NOMO-1 (cell line): ENCODE measurements around the gene ABCG4.
"Not testable (repeated sequence)": the region's sequence is repeated elsewhere in the genome, so short reads cannot be mapped to it uniquely, and the experiment has no call there.

Experiments
- DNase-seq, 2 experiments: peaks; one replicate each; lab custom pipeline; 2025; ENCODE audit not compliant: unreplicated experiment in 2 of 2; lab: John Stamatoyannopoulos, UW

Gene ABCG4

GRCh38 chr11:119152604-119153003, 3.8 kb downstream of the ABCG4 start:
- no peak for DNase-seq

DNA sequence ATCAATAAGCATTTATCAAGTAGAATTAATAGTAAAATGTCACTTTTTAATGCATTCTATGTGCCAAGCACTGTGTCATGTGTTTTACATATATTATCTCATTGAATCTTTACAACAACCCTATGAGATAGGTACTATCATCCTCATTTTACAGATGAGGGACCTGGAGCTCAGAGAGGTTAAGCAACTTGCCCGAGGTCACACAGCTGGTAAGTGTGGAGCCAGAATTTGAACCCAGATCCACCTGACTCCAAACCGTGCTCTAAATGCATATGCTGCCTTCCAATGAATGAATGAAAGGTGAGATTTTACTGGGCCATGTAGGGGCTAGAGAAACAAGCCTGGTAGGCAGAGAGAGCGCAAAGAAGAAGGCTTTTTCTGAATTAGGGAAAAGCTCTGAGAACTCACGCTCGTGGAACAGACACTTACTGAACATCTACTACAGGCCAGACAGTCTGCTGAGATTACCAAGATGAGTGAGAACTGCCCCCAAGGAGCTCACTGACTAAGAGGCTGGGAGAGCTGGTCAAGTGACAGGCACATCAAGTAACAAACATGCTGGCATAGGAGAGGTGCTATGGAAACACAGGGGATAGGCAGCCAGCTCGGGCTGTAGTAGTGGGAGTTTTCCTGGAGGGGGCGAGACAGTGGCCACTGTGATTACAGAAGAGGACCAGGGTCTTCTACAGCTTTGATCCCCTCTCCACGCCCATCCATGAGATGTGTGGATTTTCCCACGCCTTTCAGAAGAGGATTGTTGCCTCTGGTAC, 4.4 kb downstream of the ABCG4 start:
- no peak for DNase-seq

DNA sequence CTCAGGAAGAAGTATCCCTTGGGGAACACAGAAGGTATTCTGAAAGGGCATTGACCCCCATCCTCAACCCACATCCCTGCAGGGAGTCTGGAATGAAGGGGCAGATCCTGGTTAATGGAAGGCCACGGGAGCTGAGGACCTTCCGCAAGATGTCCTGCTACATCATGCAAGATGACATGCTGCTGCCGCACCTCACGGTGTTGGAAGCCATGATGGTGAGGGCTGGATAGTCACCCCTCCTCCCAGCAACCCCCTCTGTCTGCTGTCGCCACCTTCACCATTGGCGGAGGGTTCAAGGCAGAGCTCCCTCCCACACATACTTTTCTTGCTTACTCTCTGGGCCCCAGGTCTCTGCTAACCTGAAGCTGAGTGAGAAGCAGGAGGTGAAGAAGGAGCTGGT, 5.3 kb downstream of the ABCG4 start:
- DNase-seq = no peak

- peak; percentile 6 to 14 for DNase-seq
Measured at GRCh38 chr11:119155733-119156492, 7.1 kb downstream of the ABCG4 start.

GRCh38 chr11:119156496-119156895, 7.6 kb downstream of the ABCG4 start:
- DNase-seq = no peak

DNA sequence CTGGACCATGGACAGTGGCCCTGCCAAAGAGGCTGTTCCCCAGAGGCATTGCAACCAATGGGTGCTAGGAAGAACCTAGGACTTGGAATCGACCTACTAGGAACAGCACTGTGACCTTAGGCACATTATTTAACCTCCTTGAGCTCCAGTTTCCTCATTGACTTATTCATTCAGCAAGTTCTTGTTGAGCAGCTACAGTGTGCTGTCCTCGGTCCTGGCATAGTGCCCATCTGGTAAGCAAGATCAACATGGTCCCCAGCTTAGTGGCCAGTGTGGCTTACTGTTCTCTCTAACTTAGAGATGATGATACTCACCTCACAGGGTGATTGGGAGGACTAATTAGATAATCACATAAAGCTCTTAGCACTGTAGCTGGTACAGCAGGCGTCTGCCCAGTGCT, 8.2 kb downstream of the ABCG4 start:
- no peak for DNase-seq

GRCh38 chr11:119158467-119158866, 9.6 kb downstream of the ABCG4 start:
- DNase-seq = no peak

DNA sequence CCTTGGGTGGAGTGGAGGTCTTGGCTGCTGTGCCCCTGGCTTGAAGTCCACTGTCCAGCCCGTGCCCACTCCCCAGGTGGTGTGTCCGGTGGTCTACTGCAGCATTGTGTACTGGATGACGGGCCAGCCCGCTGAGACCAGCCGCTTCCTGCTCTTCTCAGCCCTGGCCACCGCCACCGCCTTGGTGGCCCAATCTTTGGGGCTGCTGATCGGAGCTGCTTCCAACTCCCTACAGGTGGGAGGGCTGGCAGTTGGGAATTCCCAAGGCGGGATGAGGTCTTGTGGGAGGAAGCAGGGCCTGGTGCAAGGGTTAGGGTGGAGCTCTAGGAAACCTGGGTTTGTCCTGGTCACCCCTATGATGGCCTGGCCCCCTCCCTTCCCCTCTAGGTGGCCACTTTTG, 11.3 kb downstream of the ABCG4 start:
- no peak for DNase-seq

GRCh38 chr11:119161871-119162270, 13.0 kb downstream of the ABCG4 start:
- DNase-seq = no peak

DNA sequence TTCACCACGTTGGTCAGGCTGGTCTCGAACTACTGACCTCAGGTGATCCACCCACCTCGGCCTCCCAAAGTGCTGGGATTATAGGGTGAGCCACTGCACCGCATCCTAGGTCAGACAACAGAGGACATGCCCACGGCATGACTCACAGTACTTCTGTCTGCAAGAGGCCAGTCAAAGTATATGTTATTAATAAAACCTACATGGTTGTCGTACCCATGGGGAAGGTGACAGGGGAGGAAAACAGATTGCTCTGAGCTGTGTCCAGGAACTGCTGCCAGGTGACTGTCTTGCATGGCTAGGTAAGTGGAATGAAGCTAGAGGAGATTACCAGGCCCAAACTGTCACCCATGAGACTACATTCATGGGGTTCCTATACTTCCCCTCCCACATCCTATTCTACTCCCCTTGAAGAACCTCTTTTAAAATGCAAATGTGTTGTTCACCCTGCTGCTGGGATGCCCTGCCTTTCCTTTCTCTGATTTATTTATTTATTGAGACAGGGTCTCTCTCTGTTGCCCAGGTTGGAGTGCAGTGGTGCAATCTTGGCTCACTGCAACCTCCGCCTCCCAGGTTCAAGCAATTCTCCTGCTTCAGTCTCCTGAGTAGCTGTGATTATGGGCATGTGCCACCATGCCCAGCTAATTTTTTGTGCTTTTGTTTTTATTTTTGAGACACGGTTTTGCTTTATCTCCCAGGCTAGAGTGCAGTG, 17.7 kb downstream of the ABCG4 start:
- no peak for DNase-seq

GRCh38 chr11:119167077-119167458, 18.2 kb downstream of the ABCG4 start:
- not testable (repeated sequence) for DNase-seq

- DNase-seq = no peak
Measured at GRCh38 chr11:119167933-119168332, 19.1 kb downstream of the ABCG4 start.

- peak; percentile 71 to 84 for DNase-seq
Measured at GRCh38 chr11:119168471-119169281, 19.8 kb downstream of the ABCG4 start, which contains the start of gene NLRX1. NLRX1 (plus strand) TSS chr11:119168725; CDS start chr11:119171404, 2,679 bp downstream.

DNA sequence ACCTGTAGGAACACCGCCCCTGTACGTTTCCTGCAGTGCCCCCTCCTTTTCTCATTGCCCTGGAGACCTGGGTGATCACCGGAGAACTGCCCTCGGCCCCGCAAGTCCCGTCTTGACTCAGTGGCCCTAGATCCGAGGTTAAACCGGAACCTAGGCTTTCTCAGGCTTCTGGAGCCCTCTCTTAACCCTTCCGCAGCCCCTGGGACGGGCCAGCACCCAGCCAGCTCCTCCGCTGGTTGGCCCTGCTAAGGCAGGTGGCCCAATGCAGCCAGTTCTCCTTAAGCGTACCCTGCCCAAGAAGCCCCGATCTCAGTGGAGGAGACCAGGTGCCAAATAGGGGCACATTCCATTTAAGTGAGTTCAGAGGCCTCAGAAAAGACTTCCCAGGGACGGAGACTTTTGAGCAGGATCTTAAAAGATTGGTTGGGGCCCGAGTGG, 20.4 kb downstream of the ABCG4 start:
- DNase-seq = no peak

DNA sequence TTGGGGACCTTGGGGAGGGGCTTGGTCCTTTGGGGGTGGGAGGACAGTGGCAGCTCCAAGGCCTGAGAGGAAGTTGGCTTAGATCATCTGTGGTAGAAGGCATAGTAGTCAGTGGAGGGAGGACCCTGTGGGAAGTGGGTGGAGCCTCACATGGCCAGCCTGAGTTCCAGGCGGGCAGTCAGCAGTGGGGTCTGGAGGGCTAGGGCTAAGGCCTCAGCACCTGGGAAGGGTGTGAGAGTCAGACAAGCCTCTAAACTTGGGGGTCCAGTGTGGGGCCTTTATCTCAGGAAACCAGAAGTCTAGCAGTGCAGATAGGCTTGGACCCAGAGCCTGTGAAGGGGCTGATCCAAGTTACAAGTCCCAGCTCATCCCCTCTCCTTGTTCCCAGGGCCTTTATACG, 23.7 kb downstream of the ABCG4 start:
- peak in 1 of 2 experiments; percentile 12 for DNase-seq

DNA sequence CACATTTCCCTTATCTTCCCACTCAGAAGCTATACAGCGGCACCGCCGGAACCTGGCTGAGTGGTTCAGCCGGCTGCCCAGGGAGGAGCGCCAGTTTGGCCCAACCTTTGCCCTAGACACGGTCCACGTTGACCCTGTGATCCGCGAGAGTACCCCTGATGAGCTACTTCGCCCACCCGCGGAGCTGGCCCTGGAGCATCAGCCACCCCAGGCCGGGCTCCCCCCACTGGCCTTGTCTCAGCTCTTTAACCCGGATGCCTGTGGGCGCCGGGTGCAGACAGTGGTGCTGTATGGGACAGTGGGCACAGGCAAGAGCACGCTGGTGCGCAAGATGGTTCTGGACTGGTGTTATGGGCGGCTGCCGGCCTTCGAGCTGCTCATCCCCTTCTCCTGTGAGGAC, 24.6 kb downstream of the ABCG4 start:
- no peak for DNase-seq

GRCh38 chr11:119175493-119176077, 26.7 kb downstream of the ABCG4 start:
- DNase-seq = no peak

GRCh38 chr11:119178166-119178680, 29.4 kb downstream of the ABCG4 start:
- no peak for DNase-seq

- DNase-seq = no peak
Measured at GRCh38 chr11:119179342-119179741, 30.5 kb downstream of the ABCG4 start.

DNA sequence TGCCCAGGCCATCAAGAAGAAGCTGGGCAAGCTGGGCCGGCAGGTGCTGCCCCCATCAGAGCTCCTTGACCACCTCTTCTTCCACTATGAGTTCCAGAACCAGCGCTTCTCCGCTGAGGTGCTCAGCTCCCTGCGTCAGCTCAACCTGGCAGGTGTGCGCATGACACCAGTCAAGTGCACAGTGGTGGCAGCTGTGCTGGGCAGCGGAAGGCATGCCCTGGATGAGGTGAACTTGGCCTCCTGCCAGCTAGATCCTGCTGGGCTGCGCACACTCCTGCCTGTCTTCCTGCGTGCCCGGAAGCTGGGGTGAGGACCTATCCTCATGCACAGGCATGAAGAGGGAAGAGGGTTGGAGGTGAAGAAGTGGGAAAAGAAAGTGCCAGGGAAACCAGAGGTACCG, 31.1 kb downstream of the ABCG4 start:
- no peak for DNase-seq
